NCI-H2107 (cell line): ENCODE results near the gene CACNA2D4.

Experiments
- DNase-seq: peaks from one replicate; lab custom pipeline; 2025; lab: John Stamatoyannopoulos, UW

The CACNA2D4 gene

DNA sequence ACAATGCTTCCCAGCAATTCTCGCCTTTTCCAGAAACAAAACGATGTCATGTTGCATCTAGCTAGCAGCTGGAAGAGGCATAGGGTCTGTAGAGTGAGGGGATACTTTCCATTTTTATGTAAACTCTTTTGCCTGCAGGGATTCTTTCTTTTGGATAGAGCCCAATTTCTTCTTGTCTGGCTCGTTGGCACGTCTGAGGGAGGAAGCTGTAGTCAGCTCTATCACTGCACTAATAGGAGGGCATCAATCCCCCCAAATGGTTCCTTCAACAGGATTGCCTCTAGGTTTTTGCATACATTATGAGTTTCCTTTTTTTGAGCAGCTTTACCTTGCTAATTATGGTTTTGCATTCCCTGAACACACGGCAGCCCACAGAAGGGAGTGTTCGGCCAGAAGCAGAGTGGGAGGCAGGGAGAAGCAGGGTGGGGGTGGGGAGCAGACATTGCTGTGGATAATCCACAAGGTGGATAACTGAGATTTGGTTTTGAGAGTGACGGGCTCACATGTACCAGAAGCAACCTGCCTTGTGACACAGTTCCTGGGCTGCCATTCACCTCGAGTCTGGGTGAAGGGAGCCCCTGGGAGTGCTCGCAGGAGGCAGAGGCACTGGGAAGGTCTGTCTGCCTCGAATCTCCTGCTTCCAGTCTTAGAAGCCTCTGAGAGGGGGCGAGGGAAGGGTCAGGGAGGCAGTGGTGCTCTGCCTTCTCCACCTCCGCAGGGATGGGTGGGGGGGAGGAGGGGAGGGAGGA is 73.6 kb downstream of the CACNA2D4 start:
- no peak for DNase-seq

DNA sequence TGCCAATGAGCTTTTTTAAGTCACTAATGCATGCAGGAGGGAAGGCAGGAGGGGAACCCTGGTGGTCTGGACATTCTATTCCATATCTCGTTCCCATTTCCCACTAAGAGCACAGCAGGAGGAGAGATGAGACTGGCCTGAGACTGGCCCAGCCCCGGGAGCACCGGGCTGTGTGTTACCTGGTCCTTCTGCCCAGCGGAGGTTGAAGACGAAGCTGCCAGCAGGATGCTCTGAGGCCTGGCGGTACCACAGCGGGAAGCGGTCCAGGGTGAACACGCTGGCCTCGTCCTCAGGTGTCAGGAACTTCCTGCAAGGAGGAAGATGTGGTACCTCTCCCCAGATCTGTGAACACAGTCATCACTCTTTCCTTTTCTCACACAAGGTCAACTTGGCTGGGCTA is 74.2 kb downstream of the CACNA2D4 start:
- no peak for DNase-seq

DNA sequence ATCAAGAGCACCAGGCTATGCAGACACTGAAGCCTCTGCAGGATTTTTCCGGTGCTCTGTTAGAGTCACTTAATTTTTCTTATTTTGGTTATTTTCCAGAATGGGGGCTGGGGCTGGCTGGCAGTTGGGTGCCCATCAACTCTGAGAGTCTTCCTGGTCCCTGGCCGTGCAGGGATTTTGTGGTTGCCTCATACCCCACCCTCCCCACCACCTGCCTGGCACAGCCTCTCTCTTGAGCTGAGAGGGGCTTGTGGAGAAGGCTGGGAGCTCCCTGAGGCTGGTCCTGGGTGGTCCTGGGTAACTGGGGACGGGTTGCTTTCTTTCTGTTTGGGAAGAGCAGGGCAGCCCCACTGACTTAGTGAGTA is 74.8 kb downstream of the CACNA2D4 start:
- DNase-seq, result no peak

DNA sequence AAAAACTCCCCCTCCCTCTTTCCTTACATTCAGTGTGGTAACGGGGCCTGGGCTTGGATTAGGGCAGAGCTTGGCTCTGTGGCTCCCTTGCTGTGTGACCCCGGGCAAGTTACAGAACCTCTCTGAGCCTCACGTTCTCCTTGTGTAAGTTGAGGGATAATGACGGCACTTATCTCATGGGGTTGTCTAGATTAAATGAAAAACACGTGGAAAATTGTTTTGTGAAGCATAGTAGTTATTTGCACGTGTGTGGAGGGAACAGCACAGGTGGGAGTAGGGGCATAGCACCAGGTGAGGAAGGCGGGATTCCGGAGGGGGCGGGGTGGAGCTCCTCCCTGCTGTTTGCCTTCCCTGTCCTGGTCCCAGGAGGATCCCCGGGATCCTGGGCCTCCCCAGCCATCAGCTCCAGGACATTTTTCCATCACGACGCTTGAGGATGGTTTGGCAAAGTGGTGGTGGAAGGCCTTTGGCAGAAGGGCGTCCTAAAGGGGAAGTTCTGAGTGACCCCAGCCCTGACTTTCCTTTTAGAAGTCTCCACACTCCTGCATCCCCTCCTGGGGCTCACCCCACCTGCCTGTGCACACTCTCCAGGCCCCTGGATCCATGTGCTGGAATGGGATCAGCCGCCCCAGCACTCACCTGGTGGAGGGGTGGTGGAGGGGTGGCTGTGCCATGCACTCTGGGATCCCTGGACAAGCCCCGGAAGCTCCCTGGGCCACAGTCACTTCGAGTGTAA is 75.4 kb downstream of the CACNA2D4 start:
- DNase-seq, result no peak

DNA sequence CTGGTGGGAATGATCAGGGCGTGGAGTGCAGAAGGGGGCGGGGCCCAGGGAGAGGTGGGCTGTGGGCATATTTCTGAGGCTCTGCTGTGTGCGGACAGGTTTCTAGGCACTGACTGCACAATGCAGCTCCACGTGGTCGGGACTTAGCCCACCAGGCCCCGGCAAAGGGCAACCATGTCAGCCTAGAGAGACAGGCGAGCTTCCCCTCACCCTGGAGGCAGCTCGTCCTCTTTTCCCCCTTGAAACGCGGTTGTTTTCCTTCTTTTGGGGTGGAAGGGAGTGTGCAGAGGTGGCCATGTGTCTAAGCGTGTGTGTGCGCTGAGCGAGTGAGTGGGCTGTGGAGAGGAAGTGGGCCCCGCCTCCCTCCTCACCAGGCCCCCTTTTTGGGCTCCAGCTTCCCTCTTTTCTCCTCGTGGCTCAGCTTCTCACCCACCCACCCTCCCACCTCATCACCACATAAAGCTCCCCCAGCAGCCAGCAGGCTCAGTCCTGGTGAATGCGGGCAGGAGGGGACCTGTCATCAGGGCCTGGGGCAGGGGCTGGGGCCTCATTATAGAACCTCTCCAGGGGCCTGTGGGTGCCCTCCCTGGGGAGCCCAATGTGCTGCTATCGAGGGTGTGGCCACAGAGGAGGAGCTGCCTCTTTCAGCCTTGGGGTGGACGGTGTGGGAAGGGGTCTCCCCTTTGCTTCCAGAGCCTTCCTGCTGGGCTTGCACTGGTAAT is 76.1 kb downstream of the CACNA2D4 start:
- no peak for DNase-seq

DNA sequence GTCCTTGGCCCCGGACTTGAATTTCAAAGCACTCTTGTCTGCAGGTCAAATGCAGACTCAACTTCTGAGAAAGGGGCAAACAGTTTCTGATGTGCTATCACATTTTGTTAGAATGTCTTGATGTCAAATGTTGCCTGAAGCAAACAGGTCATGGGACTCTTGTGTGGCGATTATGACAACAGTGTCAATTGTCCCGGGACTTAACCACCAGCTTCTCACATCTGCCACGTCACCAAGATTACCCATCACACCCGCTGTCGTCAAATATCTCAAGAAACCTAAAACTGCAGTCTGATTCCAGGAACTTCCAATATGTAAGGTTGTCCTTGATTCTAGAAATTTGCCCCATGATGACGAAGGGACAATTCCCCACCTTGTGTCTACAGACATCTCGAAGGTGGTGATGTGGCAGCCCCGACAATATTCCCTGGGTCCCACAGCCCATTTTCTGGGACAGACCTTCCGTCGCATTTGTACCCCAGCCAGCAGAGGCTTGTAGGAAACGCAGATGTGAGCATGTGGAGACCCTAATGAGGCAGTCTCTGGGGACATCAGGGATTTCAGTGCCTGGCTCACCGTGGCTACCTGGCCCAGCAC is 76.8 kb downstream of the CACNA2D4 start:
- no peak for DNase-seq

DNA sequence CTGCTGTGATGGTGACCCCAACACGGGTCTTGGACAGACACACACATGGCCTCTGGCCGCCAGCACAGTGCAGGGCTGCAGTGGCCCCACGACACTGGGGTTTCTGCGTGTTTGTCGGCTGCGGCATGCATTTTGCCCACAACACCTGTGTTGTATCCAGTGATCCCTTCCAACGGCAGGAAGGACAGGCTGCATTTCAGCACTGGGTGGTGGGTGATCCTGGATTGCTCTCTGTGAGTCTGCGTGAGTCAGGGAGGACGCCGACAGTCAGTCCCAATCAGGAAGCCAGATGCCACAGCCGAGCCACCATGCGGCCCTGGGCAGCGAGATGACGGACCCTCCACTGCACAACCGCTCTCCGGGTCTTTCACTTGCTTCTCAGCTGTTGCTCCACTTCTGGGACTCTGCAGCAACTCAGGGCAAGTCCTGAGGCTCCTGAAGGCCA is 77.4 kb downstream of the CACNA2D4 start:
- DNase-seq, result no peak

DNA sequence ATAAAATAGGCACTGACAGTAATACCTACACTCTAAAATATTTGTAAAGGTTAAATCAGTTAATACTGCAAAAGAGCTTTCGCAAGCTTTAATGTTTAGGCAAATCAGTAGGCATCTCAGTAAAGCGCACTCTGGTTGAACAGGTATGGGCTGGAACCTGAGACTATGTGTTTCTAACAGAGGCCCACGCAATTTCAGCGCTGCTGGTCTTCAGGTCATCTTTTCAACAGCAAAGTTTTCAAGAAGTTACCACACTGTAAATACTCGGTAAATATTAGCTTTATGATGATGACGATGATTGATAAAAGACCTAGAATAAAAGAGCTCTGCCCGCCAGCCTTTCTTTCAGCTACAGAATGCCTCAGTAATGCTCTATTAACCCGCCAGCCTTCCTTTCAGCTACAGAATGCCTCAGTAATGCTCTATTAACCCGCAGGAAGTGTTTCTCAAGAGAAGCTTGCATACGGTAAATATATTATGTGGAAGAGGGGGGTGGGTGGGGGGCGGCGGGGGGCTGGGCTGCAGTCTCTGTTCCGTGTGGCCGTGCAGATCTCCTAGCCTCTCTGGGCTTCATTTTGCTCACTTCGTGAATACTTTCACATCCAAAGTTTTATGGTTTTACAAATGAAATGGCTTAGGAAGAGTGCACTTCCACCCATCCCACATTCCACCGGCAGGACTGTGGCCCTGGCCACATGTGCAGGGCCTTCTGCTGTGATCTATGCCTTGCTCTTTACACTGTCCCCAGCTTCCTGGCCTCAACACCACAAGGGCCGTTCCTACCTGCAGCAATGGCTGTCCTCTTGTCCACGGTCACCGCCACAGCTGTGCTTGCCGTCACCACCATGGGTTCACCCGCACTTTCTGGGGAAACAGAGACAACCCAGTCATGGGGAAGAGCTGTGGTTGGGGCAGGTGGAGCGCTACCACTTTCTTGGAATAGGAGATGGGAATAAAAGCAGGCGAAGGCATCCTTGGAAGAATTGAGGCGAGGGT is 78.2 kb downstream of the CACNA2D4 start:
- DNase-seq, result no peak

DNA sequence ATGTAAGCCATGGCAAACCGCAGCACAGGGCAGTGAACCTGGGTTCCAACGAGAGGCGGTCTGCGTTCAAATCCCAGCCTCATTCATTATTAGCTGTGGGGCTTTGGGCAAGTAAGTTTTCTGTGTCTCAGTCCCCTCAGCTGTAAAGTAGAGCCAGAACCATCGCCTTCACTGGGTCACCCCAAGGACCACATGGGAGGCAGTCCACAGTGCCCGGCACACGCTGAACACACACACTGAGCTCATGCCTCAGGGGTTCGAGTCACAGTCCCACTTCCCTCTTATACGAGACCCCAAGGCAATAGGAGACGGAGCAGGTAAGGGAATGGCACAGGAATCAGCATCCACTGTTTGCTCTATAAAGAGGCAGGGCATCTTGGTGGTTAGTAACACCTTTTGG is 79.0 kb downstream of the CACNA2D4 start:
- DNase-seq, result no peak

DNA sequence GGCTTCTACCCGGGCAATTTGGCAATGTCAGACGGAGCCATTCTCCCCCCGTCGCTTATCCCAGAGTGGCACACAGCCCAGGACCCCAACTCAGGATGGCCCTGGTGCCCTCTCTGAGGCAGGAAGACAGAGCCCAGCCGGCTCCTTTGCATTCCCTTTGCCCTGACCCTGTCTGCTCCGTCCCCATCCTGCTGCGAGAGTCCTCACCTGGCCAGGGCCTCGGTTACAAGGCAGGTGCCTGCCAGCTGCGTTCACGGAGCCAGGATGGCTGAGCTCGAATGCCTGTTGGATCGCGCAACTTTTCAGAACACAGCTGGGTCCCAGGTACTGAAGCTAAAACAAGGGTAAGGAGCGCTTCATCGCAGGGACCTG is 79.5 kb downstream of the CACNA2D4 start:
- no peak for DNase-seq

DNA sequence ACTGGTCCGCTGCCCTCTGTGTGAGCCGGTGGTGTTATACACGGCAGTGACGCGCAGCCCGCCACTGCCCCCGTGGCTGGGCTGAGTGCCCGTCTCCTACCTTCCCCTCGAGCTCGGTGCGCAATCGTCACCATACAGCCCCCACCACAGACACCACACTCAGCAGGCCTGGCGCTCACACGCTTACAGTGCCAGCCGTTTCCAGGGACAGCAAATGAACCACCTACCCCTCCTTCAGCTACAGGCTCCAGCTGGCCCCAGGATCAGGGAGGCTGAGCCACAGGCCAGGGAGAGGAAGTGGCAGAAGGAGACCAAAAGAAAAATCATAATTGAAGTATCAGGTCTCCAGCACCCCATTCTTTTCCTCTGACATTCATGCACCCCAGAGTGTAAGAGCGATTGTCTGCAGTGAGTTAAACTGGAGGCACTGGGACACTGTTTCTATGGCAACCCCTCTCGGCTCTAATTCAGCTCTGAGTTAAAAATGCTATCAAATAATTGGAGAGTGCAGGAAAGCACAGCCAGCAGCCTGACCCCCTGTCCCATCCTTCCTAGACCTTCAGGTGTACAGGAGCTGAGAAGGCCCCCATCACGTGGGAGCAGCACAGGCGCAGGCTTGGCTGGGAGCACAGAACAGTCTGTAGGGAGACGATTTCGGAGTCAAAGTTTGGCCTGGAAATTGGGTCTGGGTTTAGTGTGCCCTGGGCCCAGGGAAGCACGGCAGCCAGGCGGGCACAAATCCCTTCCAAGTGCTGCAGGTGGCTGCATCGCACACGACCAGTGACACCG is 80.1 kb downstream of the CACNA2D4 start:
- DNase-seq, result no peak

DNA sequence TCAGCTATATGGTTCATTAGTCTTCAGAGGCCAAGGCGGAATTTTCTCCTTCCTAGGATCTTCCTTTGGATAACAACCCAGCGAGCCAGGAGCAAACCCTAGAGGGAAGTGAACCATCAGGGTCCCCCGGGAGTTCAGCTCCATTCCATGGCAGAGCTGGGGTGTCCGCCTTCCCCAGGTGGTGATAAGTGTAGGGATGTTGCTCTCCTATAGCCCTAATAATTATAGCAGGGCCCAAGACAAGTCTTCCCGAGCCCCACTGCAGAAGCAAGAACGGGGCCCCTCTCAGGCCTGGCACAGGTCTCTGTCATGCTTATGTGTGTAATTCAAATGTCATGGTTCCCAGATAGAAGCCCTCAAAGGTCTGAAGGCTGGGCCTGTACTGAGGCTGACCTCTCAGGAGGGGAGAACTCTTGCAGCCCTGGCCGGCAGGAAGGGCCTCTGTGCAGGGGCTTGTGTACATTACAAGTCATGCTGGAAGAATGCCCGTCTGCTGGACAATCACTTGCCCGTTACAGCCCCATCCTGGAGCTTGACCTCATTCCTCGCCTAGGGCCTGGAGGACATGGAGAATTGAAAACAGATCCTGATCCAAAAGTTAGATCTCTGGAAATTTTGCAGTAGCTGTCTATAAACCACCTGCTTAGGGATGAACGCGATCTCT is 80.8 kb downstream of the CACNA2D4 start:
- no peak for DNase-seq

DNA sequence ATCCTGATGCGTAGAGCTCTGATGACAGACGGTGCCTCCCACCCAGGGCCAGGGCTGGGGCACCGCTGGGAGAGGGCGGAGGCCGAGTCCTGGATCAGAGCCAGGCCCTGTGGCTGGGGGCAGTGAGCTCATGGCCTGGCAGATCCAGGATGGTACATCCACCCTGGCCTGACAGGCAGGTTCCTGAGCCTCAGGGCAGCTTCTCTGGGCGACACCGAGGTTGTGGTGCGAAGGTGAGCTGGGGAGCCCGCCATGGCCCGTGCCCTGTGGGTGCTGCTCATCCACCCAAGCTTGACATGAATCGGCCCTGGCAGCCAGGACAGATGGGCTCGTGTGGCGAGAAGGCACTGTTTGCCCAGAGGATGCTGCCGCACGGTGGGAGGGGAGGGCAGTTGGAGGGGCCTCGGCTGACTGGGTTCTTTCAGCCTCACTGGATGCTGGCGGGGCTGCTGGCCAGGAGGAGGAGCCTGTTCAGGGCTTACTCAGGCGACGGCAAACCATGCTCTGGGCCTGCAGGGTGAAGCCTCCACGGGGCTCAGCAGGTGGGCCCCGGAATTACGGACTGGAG is 81.5 kb downstream of the CACNA2D4 start:
- DNase-seq, result no peak

DNA sequence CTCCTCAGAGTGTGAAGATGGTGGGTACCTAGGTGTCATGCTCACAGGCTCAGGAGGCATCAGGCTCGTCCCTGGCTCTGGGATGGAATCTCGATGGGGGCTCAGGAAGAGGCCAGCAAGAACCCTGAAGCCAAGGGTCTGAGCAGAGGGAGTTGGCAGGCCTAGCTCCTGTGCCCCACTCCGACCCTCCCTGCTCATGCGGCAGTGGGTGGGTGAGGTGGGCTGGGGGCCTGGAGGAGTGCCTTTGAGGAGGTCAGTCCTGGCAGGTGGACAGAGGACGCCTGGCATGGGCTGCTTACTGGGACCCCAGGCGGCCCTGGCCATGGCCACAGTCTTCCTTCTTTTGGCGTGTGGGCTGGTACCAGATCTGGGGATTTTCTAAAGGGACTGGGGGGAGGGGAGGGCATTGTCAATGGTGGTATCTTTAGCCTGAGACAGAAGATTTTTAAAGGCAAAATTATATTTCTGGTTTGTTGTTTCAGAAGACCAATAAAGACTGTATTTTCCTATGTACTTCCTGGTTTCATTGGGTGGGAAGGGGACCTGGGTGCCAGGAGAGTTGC is 82.1 kb downstream of the CACNA2D4 start:
- no peak for DNase-seq

DNA sequence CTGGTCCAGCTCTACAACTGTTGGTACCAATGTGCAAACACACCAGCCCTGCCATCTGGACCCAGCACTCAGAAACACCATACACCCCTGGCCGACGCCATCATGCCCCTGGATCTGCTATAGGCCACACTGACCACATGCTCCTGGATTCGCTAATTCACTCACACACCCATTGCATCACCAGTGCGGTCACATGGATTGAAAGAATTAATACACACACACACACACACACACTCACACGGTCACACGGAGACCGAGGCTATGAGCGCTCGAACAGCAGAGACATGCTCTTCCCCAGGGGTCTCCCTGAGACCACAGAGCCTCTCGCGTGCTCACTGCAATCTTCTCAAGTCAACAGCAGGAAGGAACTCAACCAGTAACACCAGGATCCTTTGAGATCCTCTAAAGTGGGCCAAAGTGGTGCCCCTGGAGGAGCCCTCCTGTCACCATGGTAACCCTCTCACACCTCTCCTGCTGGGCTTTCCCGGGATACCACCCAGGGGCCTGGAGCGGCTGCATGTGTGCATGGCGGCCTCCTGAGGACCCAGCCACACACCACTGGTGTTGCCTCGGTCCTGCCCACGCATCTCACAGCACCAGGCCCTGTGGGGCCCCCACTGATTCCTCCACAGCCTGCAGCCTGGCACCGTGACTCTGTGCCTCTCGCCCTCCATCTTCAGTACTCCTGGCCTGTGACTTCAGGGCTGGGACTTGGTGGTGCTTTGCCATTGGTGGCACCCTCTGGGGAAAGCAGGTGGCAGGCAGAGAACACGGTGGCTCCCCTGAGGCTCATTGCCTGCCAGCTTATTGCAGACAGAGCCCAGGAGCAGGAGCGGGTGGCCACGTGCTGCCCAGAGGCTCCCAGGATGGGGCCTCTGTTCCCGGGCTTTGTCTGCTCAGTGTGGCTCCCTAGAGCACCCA is 83.0 kb downstream of the CACNA2D4 start:
- DNase-seq, result no peak

DNA sequence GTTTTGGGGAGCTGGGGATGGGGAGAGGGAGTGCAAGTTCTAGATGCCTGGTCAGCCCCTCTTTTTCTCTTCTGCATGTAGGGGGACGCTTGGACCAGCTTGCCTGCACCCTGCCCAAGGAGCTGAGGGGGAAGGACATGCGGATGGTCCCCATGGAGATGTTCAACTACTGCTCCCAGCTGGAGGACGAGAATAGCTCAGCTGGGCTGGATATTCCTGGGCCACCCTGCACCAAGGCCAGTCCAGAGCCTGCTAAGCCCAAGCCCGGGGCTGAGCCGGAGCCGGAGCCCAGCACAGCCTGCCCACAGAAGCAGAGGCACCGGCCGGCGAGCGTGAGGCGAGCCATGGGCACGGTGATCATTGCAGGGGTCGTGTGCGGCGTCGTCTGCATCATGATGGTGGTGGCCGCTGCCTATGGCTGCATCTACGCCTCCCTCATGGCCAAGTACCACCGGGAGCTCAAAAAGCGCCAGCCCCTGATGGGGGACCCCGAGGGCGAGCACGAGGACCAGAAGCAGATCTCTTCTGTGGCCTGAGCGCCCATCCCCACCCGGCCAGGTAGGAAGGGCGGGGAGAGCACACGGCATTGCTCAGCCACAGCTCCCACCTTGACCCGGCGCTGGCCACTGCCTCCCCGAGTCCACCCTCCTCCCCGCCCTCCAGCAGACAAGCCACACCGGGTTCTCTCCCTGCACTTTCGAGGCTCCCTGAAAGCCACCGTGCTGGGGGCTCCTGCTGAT is 84.1 kb downstream of the CACNA2D4 start:
- no peak for DNase-seq

DNA sequence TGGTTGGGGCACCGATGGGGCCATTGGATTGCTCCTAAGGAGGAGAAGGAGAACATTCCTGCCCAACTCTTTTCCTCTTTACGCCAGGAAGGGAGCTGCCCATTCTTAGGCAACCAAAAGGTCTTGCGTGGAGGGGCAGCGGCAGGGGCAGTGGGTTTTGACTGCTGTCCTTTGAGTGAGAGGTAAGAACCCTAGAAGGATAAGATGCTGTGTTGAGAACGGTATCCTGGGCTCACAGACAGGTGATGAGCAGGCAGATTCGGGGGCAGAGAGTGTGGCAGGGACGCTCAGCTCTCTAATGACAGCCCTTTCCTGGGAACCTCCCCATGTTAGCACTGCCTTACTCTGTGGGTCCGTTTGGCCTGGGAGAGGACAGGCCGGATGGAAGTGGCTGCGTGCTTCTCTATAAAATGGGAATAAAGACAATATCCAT is 84.8 kb downstream of the CACNA2D4 start:
- no peak for DNase-seq
